MV-4-11 (cell line): ENCODE measurements around the gene NUP62.

Experiments used
- DNase-seq: peaks from one replicate; lab custom pipeline; 2025; lab: John Stamatoyannopoulos, UW

NUP62 gene

GRCh38 chr19:49904136-49904535, 25.2 kb downstream of the NUP62 start:
- DNase-seq = peak; percentile 38

- DNase-seq = peak; percentile 94
Observed at GRCh38 chr19:49896863-49897621, 32.3 kb downstream of the NUP62 start, which contains the start of gene IL4I1. Gene IL4I1, minus strand, starts transcription at chr19:49896887. Its CDS starts 727 bp downstream, at chr19:49896160.

- no peak for DNase-seq
Observed at GRCh38 chr19:49895566-49896297, 33.6 kb downstream of the NUP62 start.

- DNase-seq = peak; percentile 40
Observed at GRCh38 chr19:49894879-49895565, 34.3 kb downstream of the NUP62 start.

GRCh38 chr19:49894011-49894664, 35.2 kb downstream of the NUP62 start:
- no peak for DNase-seq

- DNase-seq = no peak
Observed at GRCh38 chr19:49892716-49893115, 36.6 kb downstream of the NUP62 start.

- no peak for DNase-seq
Observed at GRCh38 chr19:49891393-49891792, 37.9 kb downstream of the NUP62 start.

- DNase-seq = no peak
Observed at GRCh38 chr19:49890349-49891311, 38.7 kb downstream of the NUP62 start.

GRCh38 chr19:49889687-49890348, 39.5 kb downstream of the NUP62 start:
- no peak for DNase-seq

GRCh38 chr19:49889038-49889686, 40.1 kb downstream of the NUP62 start:
- no peak for DNase-seq

- no peak for DNase-seq
Observed at GRCh38 chr19:49888510-49888824, 40.8 kb downstream of the NUP62 start.

- DNase-seq = no peak
Observed at GRCh38 chr19:49887665-49888509, 41.4 kb downstream of the NUP62 start.

GRCh38 chr19:49887037-49887664, 42.2 kb downstream of the NUP62 start:
- DNase-seq = no peak

- no peak for DNase-seq
Observed at GRCh38 chr19:49884760-49885159, 44.5 kb downstream of the NUP62 start.

- no peak for DNase-seq
Observed at GRCh38 chr19:49884109-49884508, 45.2 kb downstream of the NUP62 start.

GRCh38 chr19:49883094-49883493, 46.2 kb downstream of the NUP62 start:
- DNase-seq = no peak

GRCh38 chr19:49882643-49883042, 46.7 kb downstream of the NUP62 start:
- DNase-seq = no peak

GRCh38 chr19:49881672-49882394, 47.5 kb downstream of the NUP62 start:
- no peak for DNase-seq
